Spleen (tissue), 7 donors: ENCODE data around the gene PTRHD1.

ENCODE experiments used
- POLR2A ChIP-seq, 3 donors: fragments of 450-650 bp; IDR thresholded peaks; one replicate each; pipeline ENCODE4 v1.5.1; 2017; ENCODE audit warnings: antibody characterized with exemption in 3 of 3, mild to moderate bottlenecking in 1 of 3
- POLR2AphosphoS5 ChIP-seq, 3 donors: sonication (generic); formaldehyde crosslinking; IDR thresholded peaks; one replicate each; pipeline ENCODE4 v1.5.1; 2017; ENCODE audit warnings: antibody characterized with exemption in 3 of 3
- TF ChIP-seq, protein P1 (sequence below), 11 experiments: fragments of 200-600 bp in 7 of 11; fragments of 450-650 bp in 4 of 11; sonication (generic) in 4 of 11; IDR thresholded peaks in 8 of 11; conservative IDR thresholded peaks in 3 of 11; 1 replicate in 7 of 11; 2 replicates in 4 of 11; pipeline versions ENCODE4 v1.4.0 to v1.8.0; 2016 to 2021; ENCODE audit warnings: antibody characterized with exemption in 11 of 11, inconsistent platforms in 4 of 11, mild to moderate bottlenecking in 1 of 11
- donor health status: DM: no; HTN: no; CAD: no; lungs with moderate emphysema.
- donor health status: DM: no; HTN: no; CAD: no.
- donor health status: DM: no; HTN: no; CAD: no.

GRCh38 chr2:24822049-24822706 lies 29.0 kb upstream of the PTRHD1 start:
- no peak for TF ChIP-seq POLR2A (IDR thresholded peaks at IDR 0.05)
- TF ChIP-seq, protein P1, sequence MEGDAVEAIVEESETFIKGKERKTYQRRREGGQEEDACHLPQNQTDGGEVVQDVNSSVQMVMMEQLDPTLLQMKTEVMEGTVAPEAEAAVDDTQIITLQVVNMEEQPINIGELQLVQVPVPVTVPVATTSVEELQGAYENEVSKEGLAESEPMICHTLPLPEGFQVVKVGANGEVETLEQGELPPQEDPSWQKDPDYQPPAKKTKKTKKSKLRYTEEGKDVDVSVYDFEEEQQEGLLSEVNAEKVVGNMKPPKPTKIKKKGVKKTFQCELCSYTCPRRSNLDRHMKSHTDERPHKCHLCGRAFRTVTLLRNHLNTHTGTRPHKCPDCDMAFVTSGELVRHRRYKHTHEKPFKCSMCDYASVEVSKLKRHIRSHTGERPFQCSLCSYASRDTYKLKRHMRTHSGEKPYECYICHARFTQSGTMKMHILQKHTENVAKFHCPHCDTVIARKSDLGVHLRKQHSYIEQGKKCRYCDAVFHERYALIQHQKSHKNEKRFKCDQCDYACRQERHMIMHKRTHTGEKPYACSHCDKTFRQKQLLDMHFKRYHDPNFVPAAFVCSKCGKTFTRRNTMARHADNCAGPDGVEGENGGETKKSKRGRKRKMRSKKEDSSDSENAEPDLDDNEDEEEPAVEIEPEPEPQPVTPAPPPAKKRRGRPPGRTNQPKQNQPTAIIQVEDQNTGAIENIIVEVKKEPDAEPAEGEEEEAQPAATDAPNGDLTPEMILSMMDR (IDR thresholded peaks at IDR 0.05 in 8 of 11, conservative IDR thresholded peaks at IDR 0.05 in 3 of 11) = no peak
- no peak for TF ChIP-seq POLR2AphosphoS5 (IDR thresholded peaks at IDR 0.05)
